HS-27A (cell line): ENCODE measurements around the gene ITPKC.
"Not testable (repeated sequence)": the region's sequence is repeated elsewhere in the genome, so short reads cannot be mapped to it uniquely, and the experiment has no call there.

Experiments used
- DNase-seq: peaks from one replicate; pipeline ENCODE4 v3.0.0-alpha.2; 2012; ENCODE audit warnings: low read depth, missing footprints

Gene ITPKC

DNA sequence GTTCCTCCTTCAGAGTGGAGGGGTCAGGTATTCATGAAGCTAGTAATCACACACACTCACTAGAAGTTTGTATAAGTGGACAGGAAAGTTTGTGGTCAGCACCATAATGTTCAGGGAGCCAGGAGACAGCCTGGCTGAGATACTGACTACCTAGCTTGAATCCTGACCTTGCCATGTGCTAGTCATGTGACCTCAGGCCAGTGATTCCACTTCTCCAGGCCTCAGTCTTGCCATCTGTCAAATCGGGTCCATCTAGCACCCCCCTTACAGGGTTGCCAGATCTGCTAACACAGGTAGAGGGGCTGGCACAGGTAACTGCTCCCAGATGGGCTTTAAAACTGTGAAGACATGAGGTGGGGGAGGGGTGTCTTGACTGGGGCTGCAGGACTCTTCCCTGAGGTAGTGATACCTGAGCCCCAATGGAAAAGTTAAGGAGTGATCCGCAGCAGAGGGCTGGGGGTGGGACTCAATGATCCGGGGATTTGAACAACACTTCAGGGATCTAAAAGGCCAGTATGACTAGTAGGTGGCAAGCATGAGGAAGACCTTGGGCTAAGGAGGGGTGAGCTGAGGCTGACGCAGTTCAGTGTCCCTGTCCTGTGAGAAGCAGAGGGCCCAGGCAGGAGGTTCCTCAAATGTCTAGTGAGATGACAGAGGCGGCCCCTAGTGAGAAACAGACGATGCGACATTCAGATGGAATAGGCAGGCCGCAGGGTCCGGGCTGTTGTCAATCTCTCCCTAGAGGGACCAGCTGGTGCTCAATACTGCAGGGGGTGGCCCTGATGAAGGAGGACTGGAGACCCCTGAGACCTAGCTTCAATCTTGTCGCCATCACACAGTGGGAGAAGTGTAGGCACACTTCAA is 24.8 kb downstream of the ITPKC start:
- DNase-seq = no peak

GRCh38 chr19:40742477-40742876 is 25.6 kb downstream of the ITPKC start:
- DNase-seq = no peak

DNA sequence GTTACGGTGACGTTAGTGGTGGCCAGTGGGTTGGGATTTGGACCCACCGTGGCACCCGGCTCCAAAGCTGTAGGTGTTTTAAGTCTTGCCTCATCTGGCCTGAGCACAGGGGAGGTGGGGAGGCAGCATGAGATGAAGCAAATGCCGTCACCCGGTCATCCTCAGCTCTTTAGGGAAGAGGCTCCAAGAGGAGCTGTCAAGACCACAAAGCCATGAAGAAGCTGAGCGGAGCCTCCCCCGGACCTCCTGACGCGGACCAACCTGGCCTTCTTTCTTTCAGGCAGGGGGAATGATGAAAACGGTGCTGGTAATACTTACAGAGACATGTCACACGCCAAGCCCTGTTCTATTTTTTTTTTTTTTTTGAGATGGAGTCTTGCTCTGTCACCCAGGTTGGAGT is 26.0 kb downstream of the ITPKC start:
- DNase-seq = no peak

- DNase-seq = no peak
Observed at GRCh38 chr19:40743926-40744325, 27.0 kb downstream of the ITPKC start.

- no peak for DNase-seq
Observed at GRCh38 chr19:40744554-40745401, 27.9 kb downstream of the ITPKC start.

DNA sequence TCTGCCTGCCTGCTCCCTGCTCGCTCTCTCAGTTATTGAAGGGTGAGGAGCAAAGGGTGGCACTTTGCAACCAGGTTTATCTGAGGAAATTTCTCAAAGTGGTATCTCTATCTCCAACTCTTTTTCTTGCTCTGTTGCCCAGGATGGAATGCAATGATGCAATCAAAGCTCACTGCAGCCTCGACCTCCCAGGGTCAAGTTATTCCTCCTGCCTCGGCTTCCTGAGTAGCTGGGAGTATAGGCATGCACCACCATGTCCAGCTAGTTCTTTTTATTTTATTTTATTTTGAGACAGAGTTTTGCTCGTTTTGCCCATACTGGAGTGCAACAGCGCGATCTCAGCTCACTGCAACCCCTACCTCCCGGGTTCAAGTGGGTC is 28.5 kb downstream of the ITPKC start:
- no peak for DNase-seq

DNA sequence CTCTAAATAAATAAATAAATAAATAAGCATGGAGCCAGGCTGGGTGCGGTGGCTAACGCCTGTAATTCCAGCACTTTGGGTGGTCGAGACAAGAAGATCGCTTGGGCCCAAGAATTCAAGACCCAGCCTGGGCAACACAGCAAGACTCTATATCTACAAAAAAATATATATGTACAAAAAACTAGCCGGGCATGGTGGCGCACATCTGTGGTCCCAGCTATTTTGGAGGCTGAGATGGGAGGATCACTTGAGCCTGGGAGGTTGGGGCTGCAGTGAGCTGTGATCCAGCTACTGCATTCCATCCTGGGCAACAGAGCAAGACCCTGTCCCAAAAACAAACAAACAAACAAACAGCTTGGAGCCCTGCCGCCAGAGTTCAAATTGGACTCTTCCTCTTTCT is 30.6 kb downstream of the ITPKC start:
- no peak for DNase-seq

- DNase-seq = peak; percentile 100
Observed at GRCh38 chr19:40750058-40750873, 33.4 kb downstream of the ITPKC start, which contains the start of gene ACTMAP. Gene ACTMAP (minus strand): TSS chr19:40750477. CDS start chr19:40749803, 674 bp downstream.

GRCh38 chr19:40750874-40751537 is 34.1 kb downstream of the ITPKC start, which contains the start of gene SNRPA:
Gene SNRPA (plus strand): TSS chr19:40751203. CDS start chr19:40751409, 206 bp downstream.
- DNase-seq = peak; percentile 100

DNA sequence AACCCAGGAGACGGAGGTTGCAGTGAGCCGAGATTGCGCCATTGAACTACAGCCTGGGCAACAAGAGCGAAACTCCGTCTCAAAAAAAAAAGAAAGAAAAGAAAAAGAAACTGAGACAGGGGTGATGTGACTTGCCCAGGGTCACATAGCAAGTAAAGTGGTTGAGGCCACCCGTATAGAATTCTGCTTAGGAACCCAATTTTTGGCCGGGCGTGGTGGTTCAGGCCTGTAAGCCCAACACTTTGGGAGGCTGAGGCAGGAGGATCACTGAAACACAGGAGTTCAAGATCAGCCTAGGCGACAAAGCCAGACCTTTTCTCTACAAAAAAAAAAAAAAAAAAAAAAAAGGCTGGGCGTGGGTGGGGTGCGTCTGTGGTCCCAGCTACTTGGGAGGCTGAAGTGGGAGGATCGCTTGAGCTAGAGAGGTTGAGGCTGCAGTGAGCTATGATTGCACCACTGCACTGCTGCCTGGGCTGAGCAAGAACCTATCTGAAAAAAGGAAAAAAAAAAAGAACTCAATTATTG is 35.4 kb downstream of the ITPKC start:
- no peak for DNase-seq

DNA sequence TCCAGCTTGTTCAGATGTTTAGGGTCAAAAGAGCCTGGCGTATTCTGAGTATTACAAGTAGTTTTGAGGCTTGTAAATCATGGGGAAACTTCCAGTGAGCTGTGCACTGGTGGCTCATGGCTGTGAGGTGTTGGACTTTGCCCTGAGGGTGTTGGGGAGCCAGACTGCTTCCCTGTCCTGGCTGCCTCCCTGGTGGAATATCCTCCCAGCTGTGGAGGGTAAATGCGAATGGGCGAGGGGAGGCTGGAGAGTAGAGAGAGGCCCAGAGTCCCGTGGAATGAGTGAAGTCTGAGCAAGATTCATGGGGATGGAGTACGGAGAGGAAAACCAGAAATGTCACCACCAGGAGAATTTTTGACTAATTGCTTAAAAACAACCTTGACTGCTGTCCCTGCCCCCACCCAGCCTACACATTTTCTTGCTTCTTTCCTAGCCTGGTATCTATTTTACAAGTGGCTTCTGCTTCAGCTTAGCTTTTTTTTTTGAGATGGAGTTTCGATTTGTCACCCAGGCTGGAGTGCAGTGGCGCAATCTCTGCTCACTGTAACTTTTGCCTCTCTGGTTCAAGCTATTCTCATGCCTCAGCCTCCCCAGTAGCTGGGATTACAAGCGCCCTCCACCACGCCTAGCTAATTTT is 37.8 kb downstream of the ITPKC start:
- no peak for DNase-seq

GRCh38 chr19:40755248-40755624 is 38.3 kb downstream of the ITPKC start:
- no peak for DNase-seq

GRCh38 chr19:40755791-40756190 is 38.9 kb downstream of the ITPKC start:
- no peak for DNase-seq

- DNase-seq = no peak
Observed at GRCh38 chr19:40756502-40757110, 39.7 kb downstream of the ITPKC start.

DNA sequence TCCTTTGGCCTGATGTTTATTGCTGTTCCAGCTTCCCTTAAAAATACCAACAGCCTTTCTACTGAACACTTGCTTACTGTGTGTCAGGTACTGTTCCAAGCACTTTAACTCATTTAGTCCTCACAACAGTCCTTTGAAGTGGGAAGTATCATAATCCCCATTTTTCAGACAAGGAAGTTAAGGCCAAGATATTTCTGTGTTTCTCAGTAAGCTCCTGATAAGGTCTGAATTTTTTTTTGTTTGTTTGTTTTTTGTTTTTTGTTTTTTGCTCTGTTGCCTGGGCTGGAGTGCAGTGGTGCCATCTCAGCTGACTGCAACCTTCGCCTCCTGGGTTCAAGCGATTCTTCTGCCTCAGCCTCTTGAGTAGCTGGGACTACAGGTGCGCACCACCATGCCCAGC is 41.6 kb downstream of the ITPKC start:
- no peak for DNase-seq

- no peak for DNase-seq
Observed at GRCh38 chr19:40759352-40759751, 42.4 kb downstream of the ITPKC start.

GRCh38 chr19:40762754-40763470 is 46.0 kb downstream of the ITPKC start:
- no peak for DNase-seq

DNA sequence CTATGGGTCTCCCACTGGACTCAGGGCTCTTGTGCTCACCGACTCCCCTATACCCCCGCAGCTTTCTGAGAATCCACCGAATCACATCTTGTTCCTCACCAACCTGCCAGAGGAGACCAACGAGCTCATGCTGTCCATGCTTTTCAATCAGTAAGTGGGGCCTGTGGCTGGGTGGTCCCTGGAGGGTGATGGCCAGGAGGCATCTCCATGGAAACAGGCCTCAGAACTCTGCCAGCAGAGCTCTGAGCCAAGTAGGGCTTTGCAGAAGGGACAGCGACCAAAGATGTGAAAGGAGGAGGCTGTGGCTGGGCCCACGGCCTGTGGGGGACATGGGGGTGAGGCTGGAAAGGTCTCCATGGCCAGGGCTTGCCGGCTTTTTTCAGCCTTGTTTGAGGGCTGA is 46.6 kb downstream of the ITPKC start:
- no peak for DNase-seq

DNA sequence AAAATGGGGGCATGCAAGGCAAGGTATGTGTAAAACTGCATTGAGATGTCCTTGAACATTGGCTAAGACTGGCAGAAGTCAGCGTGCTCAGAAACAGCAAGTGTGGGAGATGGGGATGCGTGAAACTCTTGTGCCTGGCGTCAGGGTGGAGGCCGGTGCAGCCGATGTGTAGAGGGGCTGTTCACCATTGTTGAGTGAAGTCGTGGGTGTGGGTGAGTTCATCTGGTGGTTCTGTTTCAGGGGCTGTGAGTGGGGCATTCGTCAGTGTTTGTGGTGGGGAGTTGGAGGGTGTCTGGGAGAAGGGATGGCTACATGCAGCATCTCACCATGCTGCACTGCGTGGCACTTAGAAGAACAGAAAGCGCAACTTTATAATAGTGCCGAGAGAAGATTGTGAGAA is 47.1 kb downstream of the ITPKC start:
- DNase-seq = no peak

DNA sequence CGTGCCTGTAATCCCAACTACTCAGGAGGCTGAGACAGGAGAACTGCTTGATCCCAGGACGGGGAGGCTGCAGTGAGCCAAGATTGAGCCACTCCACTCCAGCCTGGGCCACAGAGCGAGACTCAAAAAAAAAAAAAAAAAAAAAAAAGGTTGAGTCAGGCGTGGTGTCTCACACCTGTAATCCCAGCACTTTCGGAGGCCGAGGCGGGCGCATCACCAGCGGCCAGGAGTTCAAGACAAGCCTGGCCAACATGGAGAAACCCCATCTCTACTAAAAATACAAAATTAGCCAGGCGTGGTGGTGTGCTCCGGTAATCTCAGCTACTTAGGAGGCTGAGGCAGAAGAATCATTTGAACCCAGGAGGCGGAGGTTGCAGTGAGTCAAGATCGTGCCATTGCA is 49.5 kb downstream of the ITPKC start:
- DNase-seq = not testable (repeated sequence)
